Erythroblast (primary cell): Measurements from ENCODE around the gene PIF1.

ENCODE experiments used
- GATA1 ChIP-seq: IDR thresholded peaks from 2 replicates; pipeline ENCODE4 v1.6.1; 2011; ENCODE audit warnings: low read depth, mild to moderate bottlenecking, control low read depth, low read length, moderate library complexity
- POLR2A ChIP-seq: IDR thresholded peaks from 2 replicates; pipeline ENCODE4 v1.6.1; 2011; ENCODE audit warnings: mild to moderate bottlenecking, low read length

DNA sequence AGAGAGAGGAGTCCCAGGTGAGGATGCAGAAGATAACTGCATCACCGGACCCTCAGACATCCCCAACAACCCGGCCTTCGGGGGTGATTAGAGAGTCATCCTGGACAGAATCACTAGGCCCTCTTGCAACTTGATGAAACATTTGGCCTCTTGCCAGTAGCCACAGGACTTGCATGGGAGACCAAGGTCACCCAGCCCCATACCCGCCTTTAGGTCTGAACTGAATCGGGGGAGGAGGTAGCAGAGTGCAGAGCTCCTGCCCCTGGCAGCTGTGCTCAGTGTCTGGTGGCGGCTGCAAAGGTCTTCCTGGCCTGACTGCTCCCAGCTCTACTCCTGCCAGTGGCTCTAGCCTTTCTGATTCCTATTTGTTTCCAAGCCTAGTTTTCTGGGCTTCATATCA lies 12.4 kb downstream of the PIF1 start:
- no peak for TF ChIP-seq POLR2A
- no peak for TF ChIP-seq GATA1
